DND-41 (cell line): ENCODE data around the gene TMEM253.

Source experiments
- EZH2 ChIP-seq: IDR thresholded peaks from 3 replicates; pipeline ENCODE4 v1.6.1; 2012; ENCODE audit warnings: borderline replicate concordance, low read depth, mild to moderate bottlenecking, moderate library complexity, low read length, inconsistent platforms; ENCODE audit not compliant: severe bottlenecking
- TF ChIP-seq, protein P1 (sequence below): IDR thresholded peaks from 2 replicates; pipeline ENCODE4 v1.5.1; 2012; ENCODE audit warnings: borderline replicate concordance, low read length, moderate library complexity, mild to moderate bottlenecking; ENCODE audit not compliant: poor library complexity, severe bottlenecking; ENCODE audit errors: extremely low read depth

DNA sequence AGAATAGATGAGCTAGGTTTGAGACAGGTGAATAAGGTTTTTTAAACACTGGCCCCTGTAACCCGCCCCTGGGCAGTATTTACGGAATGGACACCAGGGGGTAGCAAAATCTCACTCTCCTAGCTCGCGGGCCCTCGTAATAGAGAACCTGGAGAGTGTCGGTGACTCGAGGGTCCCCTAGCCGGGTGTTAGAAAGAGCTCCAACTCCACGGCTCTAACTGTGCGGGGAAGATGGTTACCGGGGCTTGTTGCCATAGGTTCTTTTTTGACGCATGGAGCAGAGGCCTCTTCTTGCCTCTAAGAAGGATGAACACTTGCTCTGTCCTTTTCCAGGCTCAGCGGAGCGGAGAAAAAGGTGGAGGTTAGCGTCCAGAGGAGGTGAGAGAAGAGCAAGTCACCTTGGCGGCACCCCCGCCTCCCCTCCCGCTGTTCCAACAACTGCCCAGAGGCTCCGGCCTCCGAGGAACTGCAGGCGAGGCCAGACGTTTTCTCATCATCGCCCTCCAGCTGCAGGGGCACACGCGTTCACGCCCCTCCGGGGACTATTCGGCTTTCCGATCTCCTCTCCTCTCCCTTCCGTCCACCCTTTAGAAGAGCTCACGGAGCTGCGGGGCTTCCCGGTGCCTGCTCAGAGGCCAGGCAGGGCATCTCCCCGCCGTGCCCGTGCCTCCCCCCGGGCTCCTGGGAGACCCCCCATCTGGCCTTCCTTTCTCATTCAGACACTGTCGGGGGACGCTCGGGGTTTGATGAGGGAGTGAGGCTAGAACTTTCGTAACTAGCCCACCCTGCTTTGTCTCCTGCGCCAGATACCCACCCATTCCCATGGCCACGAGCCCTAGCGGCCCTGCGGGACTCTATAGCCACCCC is 32.1 kb upstream of the TMEM253 start:
- TF ChIP-seq, protein P1, sequence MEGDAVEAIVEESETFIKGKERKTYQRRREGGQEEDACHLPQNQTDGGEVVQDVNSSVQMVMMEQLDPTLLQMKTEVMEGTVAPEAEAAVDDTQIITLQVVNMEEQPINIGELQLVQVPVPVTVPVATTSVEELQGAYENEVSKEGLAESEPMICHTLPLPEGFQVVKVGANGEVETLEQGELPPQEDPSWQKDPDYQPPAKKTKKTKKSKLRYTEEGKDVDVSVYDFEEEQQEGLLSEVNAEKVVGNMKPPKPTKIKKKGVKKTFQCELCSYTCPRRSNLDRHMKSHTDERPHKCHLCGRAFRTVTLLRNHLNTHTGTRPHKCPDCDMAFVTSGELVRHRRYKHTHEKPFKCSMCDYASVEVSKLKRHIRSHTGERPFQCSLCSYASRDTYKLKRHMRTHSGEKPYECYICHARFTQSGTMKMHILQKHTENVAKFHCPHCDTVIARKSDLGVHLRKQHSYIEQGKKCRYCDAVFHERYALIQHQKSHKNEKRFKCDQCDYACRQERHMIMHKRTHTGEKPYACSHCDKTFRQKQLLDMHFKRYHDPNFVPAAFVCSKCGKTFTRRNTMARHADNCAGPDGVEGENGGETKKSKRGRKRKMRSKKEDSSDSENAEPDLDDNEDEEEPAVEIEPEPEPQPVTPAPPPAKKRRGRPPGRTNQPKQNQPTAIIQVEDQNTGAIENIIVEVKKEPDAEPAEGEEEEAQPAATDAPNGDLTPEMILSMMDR, result peak; percentile 54
- no peak for TF ChIP-seq EZH2
